Neural progenitor cell (in vitro differentiated cells): Measurements from ENCODE around the gene KIF4A. TPM values are rescaled to one million over a fixed set of nuclear protein-coding genes. Genes with fewer than 3 reads are reported as not detected.
"Not testable (repeated sequence)": the region's sequence is repeated elsewhere in the genome, so short reads cannot be mapped to it uniquely, and the experiment has no call there.

ENCODE experiments used
- DNase-seq: peaks from one replicate; pipeline ENCODE4 v3.0.0-alpha.2; 2016; ENCODE audit warnings: low spot score
- H2AFZ ChIP-seq: fragments of 200-600 bp; sonication (generic); replicated peaks from 2 replicates; pipeline ENCODE4 v1.6.1; 2016; ENCODE audit warnings: antibody characterized with exemption
- H3F3A ChIP-seq: fragments of 200-600 bp; sonication (generic); 2 replicates; pipeline ENCODE4 v1.6.1; 2016; ENCODE audit warnings: antibody characterized with exemption, low read depth
- H3K27ac ChIP-seq: fragments of 200-600 bp; sonication (generic); 2 replicates; pipeline ENCODE4 v1.5.1; 2016; ENCODE audit warnings: mild to moderate bottlenecking
- H3K27me3 ChIP-seq: fragments of 200-600 bp; sonication (generic); 2 replicates; pipeline ENCODE4 v1.6.1; 2016; ENCODE audit warnings: mild to moderate bottlenecking, moderate library complexity
- H3K36me3 ChIP-seq: fragments of 200-600 bp; sonication (generic); 2 replicates; pipeline ENCODE4 v1.5.1; 2016
- H3K4me1 ChIP-seq: fragments of 200-600 bp; sonication (generic); 2 replicates; pipeline ENCODE4 v1.6.1; 2016; ENCODE audit warnings: mixed run types
- H3K4me2 ChIP-seq: fragments of 200-600 bp; sonication (generic); 2 replicates; pipeline ENCODE4 v1.6.1; 2016
- H3K4me3 ChIP-seq: fragments of 200-600 bp; sonication (generic); 2 replicates; pipeline ENCODE4 v1.5.1; 2016
- H3K79me2 ChIP-seq: fragments of 200-600 bp; sonication (generic); 2 replicates; pipeline ENCODE4 v1.6.1; 2016; ENCODE audit warnings: low read depth
- H3K9ac ChIP-seq: fragments of 200-600 bp; sonication (generic); 2 replicates; pipeline ENCODE4 v1.6.1; 2016
- H3K9me3 ChIP-seq: fragments of 200-600 bp; sonication (generic); 2 replicates; pipeline ENCODE4 v1.5.1; 2016; ENCODE audit warnings: low read depth
- H4K20me1 ChIP-seq: fragments of 200-600 bp; sonication (generic); 2 replicates; pipeline ENCODE4 v1.6.1; 2016; ENCODE audit warnings: low read depth
- H3K27ac Mint-ChIP-seq: 3 replicates; pipeline ENCODE4 v1.8.0; 2021; ENCODE audit warnings: mixed read lengths
- H3K27me3 Mint-ChIP-seq: 2 replicates; pipeline ENCODE4 v1.8.0; 2022; ENCODE audit warnings: low read depth, mild to moderate bottlenecking, inconsistent platforms, moderate library complexity, mixed read lengths; ENCODE audit not compliant: insufficient read depth
- H3K36me3 Mint-ChIP-seq: 3 replicates; pipeline ENCODE4 v1.8.0; 2021; ENCODE audit warnings: mixed read lengths
- H3K4me1 Mint-ChIP-seq: 3 replicates; pipeline ENCODE4 v1.8.0; 2021; ENCODE audit warnings: mixed read lengths
- H3K4me3 Mint-ChIP-seq: 3 replicates; pipeline ENCODE4 v1.8.0; 2021; ENCODE audit warnings: mild to moderate bottlenecking, moderate library complexity, mixed read lengths
- H3K9me3 Mint-ChIP-seq: 3 replicates; pipeline ENCODE4 v1.8.0; 2020; ENCODE audit warnings: mixed read lengths
- CTCF ChIP-seq: fragments of 200-600 bp; sonication (generic); IDR thresholded peaks from 2 replicates; pipeline ENCODE4 v1.5.1; 2017; ENCODE audit warnings: antibody characterized with exemption, mild to moderate bottlenecking
- EZH2 ChIP-seq: fragments of 200-600 bp; sonication (generic); IDR thresholded peaks from 2 replicates; pipeline ENCODE4 v1.6.1; 2017; ENCODE audit warnings: antibody characterized with exemption, mild to moderate bottlenecking, moderate library complexity
- EZH2phosphoT487 ChIP-seq: fragments of 200-600 bp; sonication (generic); IDR thresholded peaks from 2 replicates; pipeline ENCODE4 v1.6.1; 2017; ENCODE audit warnings: antibody characterized with exemption
- total RNA-seq: library from RNA; depleted of rRNA; stranded (reverse); fragments of >200 nt; gene quantifications from 2 replicates; pipeline ENCODE4 v1.2.3, GENCODE V29; 2015; ENCODE audit warnings: low replicate concordance

Gene KIF4A
- total RNA-seq, 1 donor from 2014 or later = 77.6 TPM

- no peak overlapping the region for H3K4me3 Mint-ChIP-seq
- Histone ChIP-seq H2AFZ (no peak overlapping the region), H3K4me3 (no peak overlapping the region), H3K36me3 (no peaks in the 10 kb centered on the region), H3K9me3 (no peaks in the 10 kb centered on the region), H3K4me1 (no peaks in the 10 kb centered on the region), H3F3A (no peaks in the 10 kb centered on the region), H3K79me2 (no peaks in the 10 kb centered on the region), H3K9ac (no peak overlapping the region), H4K20me1 (no peaks in the 10 kb centered on the region), H3K4me2 (no peak overlapping the region), H3K27ac (no peak overlapping the region), H3K27me3 (no peaks in the 10 kb centered on the region)
- peak; percentile 67 for DNase-seq
- H3K36me3 Mint-ChIP-seq = no peaks in the 10 kb centered on the region
- H3K27ac Mint-ChIP-seq = no peak overlapping the region
- H3K27me3 Mint-ChIP-seq = peaks cover 7% of the 10 kb centered on the region
- H3K9me3 Mint-ChIP-seq = peaks cover 3% of the 10 kb centered on the region
- peaks cover 3% of the 10 kb centered on the region for H3K4me1 Mint-ChIP-seq
- TF ChIP-seq CTCF (peak; percentile 64), EZH2phosphoT487 (no peak)
These were observed 26.8 kb upstream of the KIF4A start for GRCh38 chrX:70262952-70263567.

DNA sequence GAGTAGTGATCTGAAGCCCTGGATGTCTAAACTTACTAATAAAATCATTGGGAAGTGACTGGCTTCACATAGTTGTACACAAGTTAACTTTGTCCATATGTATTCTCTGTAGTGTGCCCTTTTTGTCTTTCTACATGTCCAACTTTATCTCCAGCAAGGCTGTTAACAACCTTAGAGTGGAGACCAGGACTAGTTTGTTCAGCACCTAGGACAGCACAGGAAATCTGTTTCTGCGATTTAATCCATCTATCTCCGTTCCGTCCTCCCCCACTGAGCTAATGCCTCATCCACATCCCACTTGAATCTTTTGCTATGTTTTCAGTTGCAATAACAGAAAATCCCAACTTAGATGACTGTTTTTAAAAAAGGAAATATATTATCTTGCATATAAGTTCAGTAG is 25.1 kb upstream of the KIF4A start:
- Histone ChIP-seq H3K4me3 (no peak overlapping the region), H3K4me2 (no peak overlapping the region), H2AFZ (no peak overlapping the region), H3K27ac (no peak overlapping the region), H3F3A (no peaks in the 10 kb centered on the region), H3K4me1 (no peaks in the 10 kb centered on the region), H3K27me3 (no peaks in the 10 kb centered on the region), H3K79me2 (no peaks in the 10 kb centered on the region), H3K9ac (no peak overlapping the region), H4K20me1 (no peaks in the 10 kb centered on the region), H3K9me3 (no peaks in the 10 kb centered on the region), H3K36me3 (no peaks in the 10 kb centered on the region)
- Mint-ChIP-seq H3K27ac (no peak overlapping the region), H3K4me1 (peaks cover 6% of the 10 kb centered on the region), H3K36me3 (no peaks in the 10 kb centered on the region), H3K4me3 (no peak overlapping the region), H3K9me3 (peaks cover 3% of the 10 kb centered on the region), H3K27me3 (peaks cover 2% of the 10 kb centered on the region)
- peak; percentile 7 for DNase-seq
- no peak for TF ChIP-seq EZH2
- no peak for TF ChIP-seq CTCF
- no peak for TF ChIP-seq EZH2phosphoT487

GRCh38 chrX:70268034-70268433 is 21.9 kb upstream of the KIF4A start, which contains the start of gene ARR3:
ARR3 (plus strand) TSS chrX:70268334; CDS start chrX:70269386, 1,052 bp downstream.
- no peak within 1 kb of the TSS for H3K27ac Mint-ChIP-seq
- DNase-seq = no peak
- peaks cover 6% of the 10 kb centered on the region for H3K4me1 Mint-ChIP-seq
- no peak within 1 kb of the TSS for H3K27ac ChIP-seq
- H3K79me2 ChIP-seq = no peaks in the 10 kb centered on the region
- no peak within 1 kb of the TSS for H3K4me2 ChIP-seq
- H3K9me3 ChIP-seq = no peaks in the 10 kb centered on the region
- H3F3A ChIP-seq = no peaks in the 10 kb centered on the region
- H3K27me3 Mint-ChIP-seq = peaks cover 2% of the 10 kb centered on the region
- no peak within 1 kb of the TSS for H3K9ac ChIP-seq
- H3K36me3 ChIP-seq = no peaks in the 10 kb centered on the region
- H3K27me3 ChIP-seq = no peaks in the 10 kb centered on the region
- no peak within 1 kb of the TSS for H2AFZ ChIP-seq
- no peaks in the 10 kb centered on the region for H3K36me3 Mint-ChIP-seq
- TF ChIP-seq EZH2phosphoT487 (no peak), EZH2 (no peak), CTCF (no peak)
- H3K4me3 Mint-ChIP-seq = no peak within 1 kb of the TSS
- H3K4me1 ChIP-seq = no peaks in the 10 kb centered on the region
- H4K20me1 ChIP-seq = no peaks in the 10 kb centered on the region
- no peak within 1 kb of the TSS for H3K4me3 ChIP-seq
- H3K9me3 Mint-ChIP-seq = peaks cover 3% of the 10 kb centered on the region

DNA sequence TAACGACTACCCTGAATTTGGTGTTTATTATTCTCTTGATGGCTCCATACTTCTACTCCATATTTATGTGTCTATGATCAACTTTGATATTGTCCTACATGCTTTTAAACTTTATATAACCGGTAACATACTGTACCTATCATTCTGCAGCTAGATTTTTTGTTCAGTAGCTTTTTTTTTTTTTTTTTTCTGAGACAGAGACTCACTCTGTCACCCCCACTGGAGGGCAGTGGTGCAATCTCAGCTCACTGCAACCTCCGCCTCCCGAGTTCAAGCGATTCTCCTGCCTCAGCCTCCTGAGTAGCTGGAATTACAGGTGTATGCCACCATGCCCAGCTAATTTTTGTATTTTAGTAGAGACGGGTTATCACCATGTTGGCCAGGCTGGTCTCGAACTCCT is 15.9 kb upstream of the KIF4A start:
- H3K27me3 Mint-ChIP-seq, H3K4me2 ChIP-seq, H2AFZ ChIP-seq, H4K20me1 ChIP-seq, H3K36me3 Mint-ChIP-seq, H3K4me3 Mint-ChIP-seq, H3K27ac ChIP-seq, H3K9ac ChIP-seq, H3K27ac Mint-ChIP-seq, H3K4me1 ChIP-seq, H3K9me3 Mint-ChIP-seq, H3K4me3 ChIP-seq, H3F3A ChIP-seq, H3K36me3 ChIP-seq, H3K9me3 ChIP-seq, H3K79me2 ChIP-seq, H3K27me3 ChIP-seq, H3K4me1 Mint-ChIP-seq, DNase-seq: not testable (repeated sequence)
